Adrenal gland (tissue), 12 donors: Measurements from ENCODE around the gene ASCC1. TPM values are rescaled to one million over a fixed set of nuclear protein-coding genes. Genes with fewer than 3 reads are reported as not detected.
"Not testable (repeated sequence)": the region's sequence is repeated elsewhere in the genome, so short reads cannot be mapped to it uniquely, and the experiment has no call there.

Experiments
- DNase-seq, 7 donors: peaks; one replicate each; pipeline ENCODE4 v3.0.0-alpha.2; 2019 to 2020
- H3K27ac ChIP-seq, 5 donors: fragments of 200-600 bp; sonication (generic) in 4 of 5; 1 replicate in 3 of 5; 2 replicates in 2 of 5; pipeline versions ENCODE4 v1.5.1 to v1.8.0; 2016 to 2020; ENCODE audit warnings: mild to moderate bottlenecking in 1 of 5
- H3K27me3 ChIP-seq: fragments of 200-600 bp; 2 replicates; pipeline ENCODE4 v1.8.0; 2021
- H3K36me3 ChIP-seq, 2 donors: fragments of 200-600 bp; replicated peaks in 1 of 2; 1 replicate in 1 of 2; 2 replicates in 1 of 2; pipeline versions ENCODE4 v1.5.1 to v1.8.0; 2018 to 2022
- H3K4me1 ChIP-seq, 2 donors: fragments of 200-600 bp; replicated peaks in 1 of 2; 1 replicate in 1 of 2; 2 replicates in 1 of 2; pipeline versions ENCODE4 v1.5.1 to v1.8.0; 2018 to 2021
- H3K4me3 ChIP-seq, 4 donors: fragments of 200-600 bp; sonication (generic) in 3 of 4; one replicate each; pipeline ENCODE4 v1.5.1; 2016 to 2018
- H3K9me3 ChIP-seq, 3 donors: fragments of 200-600 bp; sonication (generic) in 1 of 3; replicated peaks in 1 of 3; 1 replicate in 2 of 3; 2 replicates in 1 of 3; pipeline versions ENCODE4 v1.5.1 to v1.8.0; 2016 to 2021
- CTCF ChIP-seq, 6 experiments: fragments of 450-650 bp in 4 of 6; fragments of 200-600 bp in 2 of 6; sonication (generic) in 1 of 6; IDR thresholded peaks; 1 replicate in 5 of 6; 2 replicates in 1 of 6; pipeline versions ENCODE4 v1.5.1 to v1.8.0; 2016 to 2021; ENCODE audit warnings: antibody characterized with exemption in 6 of 6, mild to moderate bottlenecking in 2 of 6, moderate library complexity in 1 of 6
- POLR2A ChIP-seq, 2 donors: fragments of 450-650 bp; IDR thresholded peaks; one replicate each; pipeline ENCODE4 v1.6.1; 2017; ENCODE audit warnings: antibody characterized with exemption in 2 of 2, mild to moderate bottlenecking in 2 of 2, moderate library complexity in 1 of 2
- WGBS, 4 donors: extraction: QIAGEN DNeasy Blood & Tissue Kit in 2 of 4; methylation state at CpG; one replicate each; pipeline versions ENCODE4 v1.1.5 to v1.1.7; 2013 to 2017; 5-methylcytosine and 5-hydroxymethylcytosine counted together
- intact Hi-C, 2 donors: fragments of 100-400 bp; cut with DNase I; formaldehyde crosslinking; loops; one replicate each; pipeline versions ENCODE4 v1.14.1 to v1.15.0; 2022 to 2023
- polyA plus RNA-seq, 3 donors: library from polyadenylated mRNA; stranded (reverse); fragments of 200-250 nt in 2 of 3; fragments of 350-450 nt in 1 of 3; fragmentation: Illumina TruSeq in 1 of 3; extraction: RNeasy Lipid Tissue Mini Kit (QIAGEN cat#74804) in 1 of 3; gene quantifications; one replicate each; pipeline ENCODE4 v1.2.3, GENCODE V29; 2013 to 2014
- total RNA-seq, 9 donors: library from RNA; depleted of rRNA in 4 of 9; stranded (reverse); fragments of >200 nt in 4 of 9; fragments of 120-200 nt in 1 of 9; fragmentation: NEBNext Ultra II Directional in 1 of 9; extraction: Animal tissue kit (Norgen Biotek cat#: 25700) in 1 of 9; gene quantifications; one replicate each; pipeline versions ENCODE4 v1.1.0 to v1.2.4, GENCODE V29; 2013 to 2023
- donor health status: healthy with polysubstance abuse.
- donor health status: Bipolar disorder and iron deficiency.
- donor health status: DM: yes; HTN: yes; CAD: no.
- donor health status: DM: no; HTN: no; CAD: no.
- donor health status: DM: no; HTN: no; CAD: no.
- donor health status: DM: yes; HTN: yes; CAD: no.

ASCC1 gene
- total and polyA plus RNA-seq, 12 donors: 9.7 to 101 (median 36.7) TPM

DNA sequence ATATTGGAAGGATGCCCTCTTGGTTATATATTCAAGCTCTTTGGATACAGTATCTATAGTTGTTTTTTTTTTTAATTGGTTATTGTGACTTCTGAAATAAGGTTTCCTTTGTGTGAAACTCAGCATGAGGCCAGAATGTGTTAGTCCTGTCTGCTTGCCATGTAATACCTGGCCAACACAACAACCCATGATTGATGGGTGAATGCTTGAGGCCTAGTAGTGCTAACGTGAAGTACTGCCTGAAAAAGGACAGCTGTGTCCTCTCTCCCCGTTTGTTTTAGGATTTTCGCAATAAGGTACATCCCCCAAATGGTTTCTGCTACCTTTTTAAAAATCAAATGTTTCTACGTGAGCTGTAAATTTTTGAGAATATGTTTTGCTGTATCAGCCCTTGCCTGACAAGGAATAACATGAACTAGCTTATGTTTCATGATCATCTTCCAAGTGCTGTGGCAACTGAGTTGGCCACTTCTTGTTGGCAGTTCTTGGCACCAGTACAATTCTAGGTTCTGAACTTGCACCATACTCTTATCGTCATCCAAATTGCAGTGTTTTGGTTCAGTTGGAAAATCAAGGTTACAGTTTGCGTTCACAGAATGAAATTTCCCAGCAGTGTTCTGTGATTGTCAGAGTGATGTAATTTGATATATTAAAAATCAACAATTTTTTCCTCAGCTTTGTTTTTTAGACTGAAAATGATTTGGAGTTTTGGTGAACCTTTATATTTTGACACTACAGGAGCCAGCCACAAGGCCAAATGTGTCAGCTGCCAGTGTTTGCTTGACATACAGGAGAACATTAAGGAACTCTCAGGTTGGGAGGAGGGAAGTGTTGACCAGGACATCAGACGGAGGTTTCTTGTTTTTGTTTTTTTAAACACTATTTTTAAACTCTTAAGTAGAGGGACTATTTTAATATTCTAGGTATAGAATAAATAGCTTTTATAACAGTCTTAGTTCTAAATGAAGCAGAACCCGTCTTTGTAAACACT lies 13.5 kb upstream of the ASCC1 start:
- 30 to 43% (median 35%) methylated on average over 8 of the region's 8 CpGs for WGBS, 4 donors

DNA sequence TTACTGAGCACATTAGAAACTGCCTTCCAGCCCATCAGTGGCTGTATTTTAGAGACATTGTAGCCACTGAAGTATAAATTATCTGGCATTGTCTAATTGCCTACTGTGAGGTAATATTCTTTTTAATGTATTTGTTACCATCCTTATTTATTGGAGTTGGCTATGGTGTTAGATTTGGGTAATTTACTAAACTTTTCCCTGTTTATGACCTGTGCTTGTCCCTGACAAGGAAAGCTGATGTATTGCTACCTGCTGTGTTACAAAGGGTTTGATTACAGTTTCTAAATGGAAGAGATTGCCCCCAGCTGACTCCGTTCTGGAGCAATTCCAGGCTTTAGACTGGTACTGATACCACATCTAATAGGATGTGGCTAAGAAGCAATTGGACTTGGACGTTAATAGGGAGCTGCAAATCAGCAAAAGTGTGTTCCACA lies 12.3 kb upstream of the ASCC1 start:
- 40 to 54% (median 47%) methylated on average over 2 of the region's 2 CpGs for WGBS, 4 donors
- Histone ChIP-seq H3K27ac (peak overlapping the region; percentile 74 to 89 (median 80)), H3K27me3 (no peaks in the 10 kb centered on the region), H3K4me3 (no peak overlapping the region), H3K4me1 (peaks cover 20 to 75% of the 10 kb centered on the region in 2 donors), H3K36me3 (peaks cover 0 to 29% of the 10 kb centered on the region in 2 donors), H3K9me3 (no peaks in the 10 kb centered on the region)
- intact Hi-C loops: loop anchor here in 1 of 2 donors (10.0 kb wide), 1 partner anchor 104 kb away; no protein-coding TSS in a partner anchor
- TF ChIP-seq CTCF (IDR thresholded peaks at IDR 0.05) (no peak), POLR2A (IDR thresholded peaks at IDR 0.05) (no peak)
- peak in 1 of 7 donors; percentile 10 for DNase-seq

More for the DNA sequence above, 13.5 kb upstream of the ASCC1 start:
- H3K27me3 ChIP-seq: no peaks in the 10 kb centered on the region
- TF ChIP-seq CTCF (IDR thresholded peaks at IDR 0.05) (peak in 1 of 6 experiments; percentile 7), POLR2A (IDR thresholded peaks at IDR 0.05) (peak in 1 of 2 donors; percentile 9)
- H3K36me3 ChIP-seq: peaks cover 0 to 35% of the 10 kb centered on the region in 2 donors
- no peaks in the 10 kb centered on the region for H3K9me3 ChIP-seq
- peaks cover 20 to 68% of the 10 kb centered on the region in 2 donors for H3K4me1 ChIP-seq
- peak in 5 of 7 donors; percentile 55 to 83 (median 71) for DNase-seq
- peak overlapping the region; percentile 74 to 91 (median 80) for H3K27ac ChIP-seq
- intact Hi-C loops: loop anchor here in 1 of 2 donors (10.0 kb wide), 1 partner anchor 105 kb away; no protein-coding TSS in a partner anchor
- no peak overlapping the region for H3K4me3 ChIP-seq

GRCh38 chr10:72227826-72228225 lies 11.8 kb upstream of the ASCC1 start:
- Histone ChIP-seq H3K27me3 (no peaks in the 10 kb centered on the region), H3K27ac (peak overlapping the region; percentile 74 to 89 (median 80)), H3K9me3 (no peaks in the 10 kb centered on the region), H3K36me3 (peaks cover 0 to 24% of the 10 kb centered on the region in 2 donors), H3K4me1 (peaks cover 20 to 75% of the 10 kb centered on the region in 2 donors), H3K4me3 (no peak overlapping the region)
- DNase-seq: peak in 1 of 7 donors; percentile 11
- WGBS, 4 donors: 79 to 84% (median 79%) methylated on average over 6 of the region's 6 CpGs
- TF ChIP-seq POLR2A (IDR thresholded peaks at IDR 0.05): no peak
- TF ChIP-seq CTCF (IDR thresholded peaks at IDR 0.05): no peak
- intact Hi-C loops: loop anchor here in 1 of 2 donors (10.0 kb wide), 1 partner anchor 103 kb away; no protein-coding TSS in a partner anchor

DNA sequence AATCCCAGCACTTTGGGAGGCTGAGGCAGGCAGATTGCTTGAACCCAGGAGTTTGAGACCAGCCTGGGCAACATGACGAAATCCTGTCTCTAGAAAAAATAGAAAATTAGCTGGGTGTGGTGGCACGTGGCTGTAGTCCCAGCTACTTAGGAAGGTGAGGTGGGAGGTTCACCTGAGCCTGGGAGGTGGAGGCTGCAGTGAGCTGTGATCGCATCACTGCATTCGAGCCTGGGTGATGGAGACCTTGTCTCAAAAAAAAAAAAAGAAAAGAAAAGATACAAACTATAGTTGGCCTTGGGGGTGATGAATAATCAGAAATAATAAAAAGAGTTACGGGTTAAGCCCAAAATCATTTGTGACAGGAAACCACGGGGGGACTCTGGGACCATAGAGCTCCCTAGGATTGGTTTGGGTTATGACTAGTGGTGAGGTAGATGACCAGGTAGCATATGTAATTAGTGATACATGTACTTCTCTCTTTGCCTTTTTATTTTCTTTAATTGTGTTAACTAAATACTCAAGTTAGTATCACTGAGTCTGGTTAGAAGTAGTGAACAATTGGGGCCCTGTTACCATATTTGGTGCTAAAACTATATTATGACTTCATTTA lies 10.4 kb upstream of the ASCC1 start:
- 52 to 64% (median 55%) methylated on average over 6 of the region's 6 CpGs for WGBS, 4 donors
- Histone ChIP-seq H3K27ac (peak overlapping the region in 4 of 5 donors; percentile 28 to 89 (median 63)), H3K9me3 (no peaks in the 10 kb centered on the region), H3K27me3 (no peaks in the 10 kb centered on the region), H3K36me3 (peaks cover 0 to 20% of the 10 kb centered on the region in 2 donors), H3K4me1 (peaks cover 20 to 79% of the 10 kb centered on the region in 2 donors), H3K4me3 (no peak overlapping the region)
- TF ChIP-seq POLR2A (IDR thresholded peaks at IDR 0.05) (no peak), CTCF (IDR thresholded peaks at IDR 0.05) (no peak)
- intact Hi-C loops: loop anchor here in 1 of 2 donors (10.0 kb wide), 1 partner anchor 102 kb away; no protein-coding TSS in a partner anchor
- no peak for DNase-seq

DNA sequence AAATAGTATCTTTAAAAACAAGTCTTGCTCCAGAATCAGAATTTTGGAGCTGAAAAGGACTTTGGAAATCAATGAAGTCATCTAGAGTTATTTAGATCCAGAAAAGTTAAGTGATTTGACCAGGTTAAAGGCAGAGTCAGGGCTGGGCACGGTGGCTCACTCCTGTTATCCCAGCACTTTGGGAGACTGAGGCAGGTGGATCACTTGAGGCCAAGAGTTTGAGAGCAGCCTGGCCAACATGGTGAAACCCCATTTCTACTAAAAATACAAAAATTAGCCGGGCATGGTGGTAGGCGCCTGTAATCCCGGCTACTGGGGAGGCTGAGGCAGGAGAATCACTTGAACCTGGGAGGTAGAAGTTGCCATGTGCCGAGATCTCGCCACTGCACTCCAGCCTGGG lies 8.1 kb upstream of the ASCC1 start:
- H3K27me3 ChIP-seq, H3K9me3 ChIP-seq, H3K4me3 ChIP-seq, DNase-seq: not testable (repeated sequence)
- H3K36me3 ChIP-seq: peaks cover 0 to 29% of the 10 kb centered on the region in 2 donors
- H3K27ac ChIP-seq: peak overlapping the region; percentile 62 to 90 (median 67)
- H3K4me1 ChIP-seq: peaks cover 25 to 71% of the 10 kb centered on the region in 2 donors
- 87 to 93% (median 90%) methylated on average over 6 of the region's 6 CpGs for WGBS, 4 donors
- intact Hi-C loops: loop anchor here in 1 of 2 donors (10.0 kb wide), 1 partner anchor 99 kb away; no protein-coding TSS in a partner anchor
